Transverse colon (tissue), 4 donors: Measurements from ENCODE around the gene TBC1D12.

ENCODE experiments used
- EP300 ChIP-seq: sonication (generic); formaldehyde crosslinking; IDR thresholded peaks from one replicate; pipeline ENCODE4 v1.6.1; 2017; ENCODE audit warnings: antibody characterized with exemption, low read depth
- POLR2A ChIP-seq: fragments of 450-650 bp; IDR thresholded peaks from one replicate; pipeline ENCODE4 v1.6.1; 2016; ENCODE audit warnings: antibody characterized with exemption, mild to moderate bottlenecking, moderate library complexity
- POLR2AphosphoS5 ChIP-seq, 3 donors: sonication (generic); formaldehyde crosslinking; IDR thresholded peaks; one replicate each; pipeline ENCODE4 v1.6.1; 2016; ENCODE audit warnings: antibody characterized with exemption in 3 of 3
- TF ChIP-seq, protein P1 (sequence below), 5 experiments: fragments of 200-600 bp in 3 of 5; fragments of 450-650 bp in 2 of 5; sonication (generic) in 3 of 5; IDR thresholded peaks; 1 replicate in 2 of 5; 2 replicates in 3 of 5; pipeline ENCODE4 v1.5.1; 2016 to 2017; ENCODE audit warnings: antibody characterized with exemption in 5 of 5, inconsistent platforms in 3 of 5, mild to moderate bottlenecking in 2 of 5, moderate library complexity in 1 of 5

DNA sequence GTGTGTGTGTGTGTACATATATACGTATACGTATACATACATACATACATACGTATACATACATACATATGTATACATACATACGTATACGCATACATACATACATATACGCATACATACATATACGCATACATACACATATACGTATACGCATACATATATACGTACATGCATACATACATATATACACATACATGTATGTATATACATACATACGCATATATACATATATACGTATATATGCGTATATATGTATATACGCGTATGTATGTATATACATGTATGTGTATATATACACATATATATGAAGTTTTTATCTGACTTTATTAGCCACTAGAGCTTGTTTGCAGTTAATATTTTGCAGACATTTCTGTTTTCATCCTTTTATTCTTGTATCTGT is 63.3 kb downstream of the TBC1D12 start:
- TF ChIP-seq, protein P1, sequence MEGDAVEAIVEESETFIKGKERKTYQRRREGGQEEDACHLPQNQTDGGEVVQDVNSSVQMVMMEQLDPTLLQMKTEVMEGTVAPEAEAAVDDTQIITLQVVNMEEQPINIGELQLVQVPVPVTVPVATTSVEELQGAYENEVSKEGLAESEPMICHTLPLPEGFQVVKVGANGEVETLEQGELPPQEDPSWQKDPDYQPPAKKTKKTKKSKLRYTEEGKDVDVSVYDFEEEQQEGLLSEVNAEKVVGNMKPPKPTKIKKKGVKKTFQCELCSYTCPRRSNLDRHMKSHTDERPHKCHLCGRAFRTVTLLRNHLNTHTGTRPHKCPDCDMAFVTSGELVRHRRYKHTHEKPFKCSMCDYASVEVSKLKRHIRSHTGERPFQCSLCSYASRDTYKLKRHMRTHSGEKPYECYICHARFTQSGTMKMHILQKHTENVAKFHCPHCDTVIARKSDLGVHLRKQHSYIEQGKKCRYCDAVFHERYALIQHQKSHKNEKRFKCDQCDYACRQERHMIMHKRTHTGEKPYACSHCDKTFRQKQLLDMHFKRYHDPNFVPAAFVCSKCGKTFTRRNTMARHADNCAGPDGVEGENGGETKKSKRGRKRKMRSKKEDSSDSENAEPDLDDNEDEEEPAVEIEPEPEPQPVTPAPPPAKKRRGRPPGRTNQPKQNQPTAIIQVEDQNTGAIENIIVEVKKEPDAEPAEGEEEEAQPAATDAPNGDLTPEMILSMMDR (IDR thresholded peaks at IDR 0.05), result no peak
- no peak for TF ChIP-seq POLR2A
- no peak for TF ChIP-seq POLR2AphosphoS5 (IDR thresholded peaks at IDR 0.05)
- no peak for TF ChIP-seq EP300
